ENCODE measurements around the gene CDC42.
"Not testable (repeated sequence)": the region's sequence is repeated elsewhere in the genome, so short reads cannot be mapped to it uniquely, and the experiment has no call there.

The CDC42 gene

DNA sequence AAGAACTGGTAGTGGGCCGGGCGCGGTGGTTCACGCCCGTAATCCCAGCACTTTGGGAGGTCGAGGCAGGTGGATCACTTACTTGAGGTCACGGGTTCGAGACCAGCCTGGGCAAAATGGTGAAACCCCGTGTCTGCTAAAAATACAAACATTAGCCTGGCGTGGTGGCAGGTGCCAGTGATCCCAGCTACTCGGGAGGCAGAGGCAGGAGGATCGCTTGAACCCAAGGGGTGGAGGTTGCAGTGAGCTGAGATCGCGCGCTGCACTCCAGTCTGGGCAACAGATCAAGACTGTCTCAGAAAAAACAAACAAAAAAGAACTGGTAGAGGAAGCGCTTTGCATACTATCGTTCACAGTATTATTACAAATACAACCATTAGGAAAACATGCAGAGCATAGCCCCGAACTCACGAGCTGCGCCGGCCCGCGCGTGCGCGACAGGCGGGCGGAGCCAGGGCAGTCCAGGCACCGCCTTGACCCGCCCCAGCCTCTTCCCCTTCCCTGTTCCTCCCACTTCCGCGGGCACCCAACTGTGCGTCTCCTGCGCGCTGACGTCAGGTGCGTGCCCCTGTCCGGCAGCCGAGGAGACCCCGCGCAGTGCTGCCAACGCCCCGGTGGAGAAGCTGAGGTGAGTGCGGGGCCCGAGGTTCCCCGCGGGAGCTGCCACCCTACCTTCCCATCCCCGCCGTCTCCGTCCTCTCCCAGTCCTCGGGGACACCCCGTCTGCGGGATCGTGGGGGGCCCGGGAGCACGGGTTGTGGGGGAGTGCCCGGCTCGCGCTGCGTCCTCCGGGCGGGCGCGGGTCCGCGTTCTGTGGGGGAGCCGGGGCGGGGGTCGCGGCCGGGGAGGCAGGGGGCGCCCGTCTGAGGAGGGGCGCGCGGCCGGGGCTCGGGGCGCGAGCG lies at the start of gene CDC42:
TSS of gene CDC42 (plus strand) at position 595 of the 902 bp plus-strand sequence. CDS start 25,770 bp downstream, outside the sequence.
- peak; percentile 97 for DNase-seq

DNA sequence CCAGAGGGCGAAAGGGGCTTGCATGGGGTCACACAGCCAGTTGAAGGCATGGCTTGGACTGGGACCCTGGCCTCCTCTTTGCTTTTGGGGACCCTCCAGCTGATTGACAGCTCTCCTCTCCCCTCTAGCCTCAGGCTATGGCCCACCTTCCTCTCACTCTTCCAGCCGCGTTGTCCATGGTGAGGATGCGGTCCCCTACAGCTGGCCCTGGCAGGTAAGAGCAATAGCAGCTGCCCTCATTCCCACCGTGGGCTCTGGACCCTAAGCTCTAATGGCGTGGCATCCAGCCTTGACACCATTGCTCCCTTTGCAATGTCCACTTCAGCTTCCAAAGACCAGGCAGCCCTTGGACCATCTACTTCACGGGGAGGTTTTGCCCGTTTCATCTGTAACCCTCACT lies 49.6 kb upstream of the CDC42 start:
- not testable (repeated sequence) for DNase-seq

DNA sequence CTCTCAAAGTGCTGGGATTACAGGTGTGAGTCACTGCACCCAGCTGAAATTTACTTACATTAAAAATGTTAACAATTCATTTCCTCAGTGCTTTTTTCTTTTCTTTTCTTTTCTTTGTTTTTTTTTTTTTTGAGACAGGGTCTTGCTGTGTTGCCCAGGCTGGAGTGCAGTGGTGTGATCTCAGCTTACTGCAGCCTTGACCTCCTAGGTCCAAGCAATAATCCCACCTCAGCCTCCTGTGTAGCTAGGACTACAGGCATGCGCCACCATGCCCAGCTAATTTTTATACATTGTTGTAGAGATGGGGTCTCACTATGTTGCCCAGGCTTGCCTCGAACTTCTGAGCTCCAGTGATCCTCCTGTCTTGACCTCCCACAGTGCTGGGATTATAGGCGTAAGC lies 48.5 kb upstream of the CDC42 start:
- not testable (repeated sequence) for DNase-seq

DNA sequence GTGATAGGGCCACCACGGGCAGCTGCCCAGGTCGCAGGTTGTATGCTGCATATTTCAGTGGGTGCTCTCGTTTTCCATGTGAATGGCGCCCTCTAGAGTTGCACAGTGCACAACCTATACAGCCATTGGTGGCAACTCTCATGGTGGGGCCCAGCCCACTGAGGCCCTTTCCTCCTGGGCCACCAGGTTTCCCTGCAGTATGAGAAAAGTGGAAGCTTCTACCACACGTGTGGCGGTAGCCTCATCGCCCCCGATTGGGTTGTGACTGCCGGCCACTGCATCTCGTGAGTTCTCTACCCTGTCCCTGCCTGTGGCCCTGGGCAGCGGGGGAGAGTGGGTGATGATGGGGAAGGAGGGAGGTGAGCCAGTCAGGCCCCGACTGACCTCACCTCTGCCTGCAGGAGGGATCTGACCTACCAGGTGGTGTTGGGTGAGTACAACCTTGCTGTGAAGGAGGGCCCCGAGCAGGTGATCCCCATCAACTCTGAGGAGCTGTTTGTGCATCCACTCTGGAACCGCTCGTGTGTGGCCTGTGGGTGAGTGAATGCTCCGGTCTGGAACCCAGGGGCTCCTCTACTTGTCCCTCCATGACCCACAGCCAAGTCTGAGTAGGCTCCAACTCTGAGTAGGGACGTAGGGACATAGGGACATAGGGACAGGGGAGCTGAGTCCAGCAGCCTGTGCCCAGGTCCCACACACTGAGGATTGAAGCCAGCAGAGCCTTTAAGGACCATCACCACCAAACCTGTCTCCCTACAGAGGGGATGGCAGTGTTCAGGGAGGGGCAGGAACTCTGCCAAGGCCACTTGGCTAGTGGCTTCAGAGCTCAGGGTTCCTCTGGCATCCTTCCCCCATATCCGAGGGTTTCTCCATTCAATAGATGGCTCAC lies 47.0 kb upstream of the CDC42 start:
- DNase-seq, result not testable (repeated sequence)

DNA sequence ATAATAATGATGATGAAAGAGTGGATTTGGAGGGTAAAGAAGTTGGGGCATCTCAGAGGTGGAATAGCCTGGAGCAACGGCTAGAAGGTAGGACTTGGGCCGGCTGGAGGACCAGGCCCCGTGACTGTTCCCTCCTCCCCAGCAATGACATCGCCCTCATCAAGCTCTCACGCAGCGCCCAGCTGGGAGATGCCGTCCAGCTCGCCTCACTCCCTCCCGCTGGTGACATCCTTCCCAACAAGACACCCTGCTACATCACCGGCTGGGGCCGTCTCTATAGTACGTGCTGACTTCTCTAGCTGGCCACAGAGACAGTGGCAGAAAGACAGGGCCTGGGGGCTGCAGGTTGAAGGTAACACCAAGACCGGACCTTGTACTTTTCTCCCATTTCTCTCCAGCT lies 45.8 kb upstream of the CDC42 start:
- not testable (repeated sequence) for DNase-seq

DNA sequence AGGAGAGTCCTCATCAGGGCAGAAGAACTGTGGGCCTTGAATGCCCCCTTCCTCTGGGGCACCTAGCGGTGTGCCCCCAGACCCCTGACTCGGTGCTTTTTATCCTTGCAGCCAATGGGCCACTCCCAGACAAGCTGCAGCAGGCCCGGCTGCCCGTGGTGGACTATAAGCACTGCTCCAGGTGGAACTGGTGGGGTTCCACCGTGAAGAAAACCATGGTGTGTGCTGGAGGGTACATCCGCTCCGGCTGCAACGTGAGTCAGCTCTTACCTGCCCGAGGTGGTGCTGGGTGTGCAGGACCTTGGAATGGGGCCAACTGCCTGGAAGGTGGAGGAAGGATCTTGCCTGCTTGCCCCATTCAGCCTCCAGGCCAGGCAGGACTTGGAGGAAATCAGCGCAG lies 45.2 kb upstream of the CDC42 start:
- not testable (repeated sequence) for DNase-seq

DNA sequence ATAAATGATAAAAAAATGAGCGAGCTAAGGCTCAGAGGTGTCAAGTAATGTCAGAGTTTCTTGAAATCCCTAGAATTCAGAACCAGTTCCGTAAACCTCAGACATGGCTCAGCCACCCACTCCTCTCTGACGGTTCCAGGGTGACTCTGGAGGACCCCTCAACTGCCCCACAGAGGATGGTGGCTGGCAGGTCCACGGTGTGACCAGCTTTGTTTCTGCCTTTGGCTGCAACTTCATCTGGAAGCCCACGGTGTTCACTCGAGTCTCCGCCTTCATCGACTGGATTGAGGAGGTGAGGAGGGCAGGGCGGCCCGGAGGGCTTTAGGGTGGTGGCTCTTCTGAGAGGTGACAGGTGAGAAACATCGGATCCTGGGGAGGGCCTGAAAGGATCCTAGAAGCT lies 42.9 kb upstream of the CDC42 start:
- DNase-seq, result not testable (repeated sequence)

DNA sequence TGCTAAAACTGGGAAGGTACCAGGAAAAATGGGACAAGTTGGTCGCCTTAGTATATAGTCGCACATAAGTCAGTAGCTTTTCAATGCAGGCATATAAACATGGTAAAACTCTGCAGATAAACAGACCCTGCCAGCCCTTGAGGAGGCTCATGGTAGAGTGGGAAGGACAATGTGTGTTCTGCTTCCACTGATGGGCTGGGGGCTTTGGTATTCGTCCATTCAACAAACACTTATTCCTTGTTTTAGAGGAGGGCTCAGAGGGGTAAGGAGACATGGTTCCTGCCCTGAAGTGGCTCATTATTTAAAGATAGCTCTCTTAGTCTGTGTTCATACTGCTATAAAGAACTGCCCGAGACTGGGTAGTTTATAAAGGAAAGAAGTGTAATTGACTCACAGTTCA lies 39.8 kb upstream of the CDC42 start:
- not testable (repeated sequence) for DNase-seq

DNA sequence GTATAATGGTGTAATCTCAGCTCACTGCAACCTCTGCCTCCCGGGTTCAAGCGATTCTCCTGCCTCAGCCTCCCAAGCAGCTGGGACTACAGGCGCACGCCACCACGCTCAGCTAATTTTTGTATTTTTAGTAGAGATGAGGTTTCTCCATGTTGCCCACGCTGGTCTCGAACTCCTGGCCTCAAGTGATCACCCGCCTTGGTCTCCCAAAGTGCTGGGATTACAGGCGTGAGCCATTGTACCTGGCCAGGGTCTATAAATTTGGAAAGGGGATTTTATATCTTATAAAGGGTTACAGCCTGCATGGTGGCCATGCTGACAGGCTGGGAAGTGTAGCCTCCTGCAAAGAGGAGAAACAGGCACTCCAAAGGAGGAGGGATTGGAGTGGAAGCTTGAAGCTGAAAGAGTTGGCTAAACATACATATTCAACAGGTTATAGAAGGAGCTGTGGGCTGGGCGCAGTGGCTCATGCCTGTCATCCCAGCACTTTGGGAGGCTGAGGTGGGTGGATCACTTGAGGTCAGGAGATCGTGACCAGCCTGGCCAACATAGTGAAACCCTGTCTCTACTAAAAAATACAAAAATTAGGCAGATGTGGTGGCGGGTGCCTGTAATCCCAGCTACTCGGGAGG lies 37.8 kb upstream of the CDC42 start:
- not testable (repeated sequence) for DNase-seq

DNA sequence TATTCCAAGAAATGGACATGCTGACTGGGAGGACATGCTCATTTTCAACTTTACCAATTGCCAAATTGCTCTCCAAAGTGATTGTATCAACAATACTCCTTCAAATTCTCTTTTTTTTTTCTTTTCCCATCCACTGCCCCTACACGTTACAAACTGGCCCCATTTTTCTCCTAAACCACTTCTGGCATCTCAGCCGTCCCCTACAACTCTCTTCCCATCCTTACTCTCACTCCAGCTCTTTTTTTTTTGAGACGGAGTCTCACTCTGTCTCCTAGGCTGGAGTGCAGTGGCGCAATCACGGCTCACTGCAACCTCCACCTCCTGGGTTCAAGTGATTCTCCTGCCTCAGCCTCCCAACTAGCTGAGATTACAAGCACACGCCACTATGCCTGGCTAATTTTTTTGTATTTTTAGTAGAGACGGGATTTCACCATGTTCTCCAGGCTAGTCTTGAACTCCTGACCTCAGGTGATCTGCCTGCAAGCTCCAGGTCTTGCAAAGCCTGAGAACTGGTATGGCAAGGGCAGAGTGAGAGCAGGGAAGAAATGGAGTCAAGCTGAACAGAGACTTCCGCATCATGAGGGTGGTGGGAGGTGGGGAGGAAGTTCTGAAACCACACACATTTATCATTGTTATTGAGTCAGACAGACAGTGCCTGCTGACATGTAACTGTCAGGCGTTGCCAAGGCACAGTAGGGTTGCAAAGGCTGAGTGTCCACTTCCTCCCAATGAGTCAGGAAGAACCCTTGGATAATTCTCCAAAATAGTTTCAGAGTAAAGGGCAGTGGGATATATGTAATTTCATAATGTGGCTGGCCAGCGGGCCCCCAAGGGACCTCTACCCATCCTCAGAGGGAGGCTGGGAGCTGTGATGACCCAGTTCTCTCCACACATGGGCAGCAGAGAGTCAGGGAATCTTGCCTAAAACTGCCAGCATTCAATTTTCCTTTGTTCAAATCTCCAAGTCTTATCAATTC lies 33.6 kb upstream of the CDC42 start:
- DNase-seq, result peak; percentile 46

DNA sequence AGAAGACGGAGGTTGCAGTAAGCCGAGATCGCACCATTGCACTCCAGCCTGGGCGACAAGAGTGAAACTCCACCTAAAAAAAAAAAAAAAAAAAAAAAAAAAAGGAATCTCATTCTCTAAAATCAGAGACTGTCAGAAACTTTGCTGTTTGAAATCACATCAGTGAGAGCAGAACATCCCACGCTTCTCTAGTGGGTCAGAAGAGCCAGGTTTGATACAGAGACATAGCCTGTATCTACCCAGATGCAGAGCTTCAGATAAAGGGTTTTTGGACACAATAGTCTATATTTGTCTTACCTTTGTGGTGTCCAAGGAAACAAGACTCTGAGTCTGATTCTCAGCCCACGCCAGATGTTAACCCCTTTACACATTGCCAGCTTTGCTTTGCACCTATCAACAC lies 31.4 kb upstream of the CDC42 start:
- no peak for DNase-seq

DNA sequence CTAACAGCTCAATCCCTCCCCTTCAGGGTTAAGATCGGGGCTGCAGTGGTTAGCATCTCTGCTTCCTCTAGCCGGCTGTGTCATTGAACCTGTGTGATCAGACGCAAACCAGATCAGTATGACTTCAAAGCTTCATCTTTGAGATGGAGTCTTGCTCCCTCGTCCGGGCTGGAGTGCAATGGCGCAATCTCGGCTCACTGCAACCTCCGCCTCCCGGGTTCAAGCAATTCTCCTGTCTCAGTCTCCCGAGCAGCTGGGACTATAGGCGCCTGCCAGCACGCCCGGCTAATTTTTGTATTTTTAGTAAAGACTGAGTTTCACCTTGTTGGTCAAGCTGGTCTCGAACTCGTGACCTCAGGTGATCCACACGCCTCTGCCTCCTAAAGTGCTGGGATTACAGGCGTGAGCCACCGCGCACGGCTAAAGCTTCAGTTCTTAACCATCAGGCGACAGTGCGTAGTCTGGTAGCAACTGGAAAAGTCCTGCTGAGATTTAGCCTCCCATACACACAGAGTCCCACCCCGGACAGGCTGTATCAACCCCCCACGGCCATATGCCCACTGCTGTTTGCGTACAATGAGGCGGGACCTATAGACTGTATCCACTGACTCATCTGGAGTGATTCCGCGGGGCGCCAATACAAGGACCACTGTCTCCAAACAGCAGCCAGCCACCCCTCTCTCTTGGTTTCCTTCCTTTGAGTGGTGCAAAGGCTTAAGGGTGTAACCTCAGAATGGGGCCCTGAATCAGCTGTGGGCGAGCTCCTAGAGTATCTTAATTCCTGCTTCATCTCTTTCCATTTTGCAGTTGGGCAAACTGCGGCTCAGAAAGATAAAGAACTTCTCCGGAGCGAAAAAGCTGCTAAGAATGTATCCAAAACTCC lies 27.8 kb upstream of the CDC42 start:
- peak; percentile 50 for DNase-seq

DNA sequence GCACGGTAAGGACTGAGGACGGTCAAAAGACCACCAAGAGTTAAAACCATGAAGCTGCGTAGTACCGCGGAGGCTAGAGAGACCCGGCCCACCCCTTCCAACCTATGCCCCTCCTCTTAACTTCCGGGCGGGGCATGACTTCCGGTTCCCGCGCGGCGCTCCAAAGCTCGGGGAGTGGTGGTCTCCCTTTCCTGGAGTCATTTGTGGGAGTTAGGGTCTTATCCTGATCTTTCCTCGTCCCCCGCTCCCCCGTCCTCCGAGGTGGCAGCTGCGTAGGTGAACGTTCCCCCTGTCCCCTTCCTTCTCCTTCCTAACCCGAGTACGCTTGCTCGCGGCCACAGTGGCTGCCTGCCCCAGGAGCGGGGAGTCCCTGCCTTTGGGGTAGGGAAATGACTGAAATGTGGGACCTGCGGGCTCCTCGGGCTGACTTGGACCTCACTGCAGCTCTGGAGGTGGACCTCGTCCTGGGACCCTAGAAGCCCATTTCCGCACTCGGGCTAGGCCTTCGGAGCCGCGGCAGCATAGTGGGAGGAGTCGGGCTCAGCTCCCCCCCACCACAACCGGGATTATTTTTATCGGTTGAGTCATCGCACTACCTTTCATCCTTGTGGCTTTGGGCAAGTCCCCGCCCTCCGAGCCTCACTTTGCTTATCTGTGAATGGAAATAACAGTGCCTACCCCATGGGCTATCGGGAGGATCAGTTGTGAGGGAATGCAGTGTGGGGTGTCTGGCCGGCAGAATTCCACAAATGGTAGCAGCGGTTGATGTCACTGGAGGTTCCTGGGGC lies 26.9 kb upstream of the CDC42 start:
- peak; percentile 79 for DNase-seq

DNA sequence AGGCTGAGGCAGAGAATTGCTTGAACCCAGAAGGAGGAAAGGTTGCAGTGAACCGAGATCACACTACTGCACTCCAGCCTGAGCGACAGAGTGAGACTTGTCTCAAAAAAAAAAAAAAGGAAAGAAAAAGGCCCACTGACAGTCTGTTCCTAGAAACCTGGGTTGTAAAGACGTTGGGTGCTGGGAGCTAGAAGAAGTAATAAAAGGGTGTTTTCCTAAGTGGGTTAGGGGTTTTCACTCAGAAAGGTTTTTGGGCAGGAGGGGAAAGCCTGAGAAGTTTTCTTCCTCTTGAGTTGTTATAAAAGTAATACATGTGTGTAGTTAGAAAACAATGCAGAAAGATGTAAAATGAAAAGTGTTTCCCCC lies 25.6 kb upstream of the CDC42 start:
- DNase-seq, result no peak

DNA sequence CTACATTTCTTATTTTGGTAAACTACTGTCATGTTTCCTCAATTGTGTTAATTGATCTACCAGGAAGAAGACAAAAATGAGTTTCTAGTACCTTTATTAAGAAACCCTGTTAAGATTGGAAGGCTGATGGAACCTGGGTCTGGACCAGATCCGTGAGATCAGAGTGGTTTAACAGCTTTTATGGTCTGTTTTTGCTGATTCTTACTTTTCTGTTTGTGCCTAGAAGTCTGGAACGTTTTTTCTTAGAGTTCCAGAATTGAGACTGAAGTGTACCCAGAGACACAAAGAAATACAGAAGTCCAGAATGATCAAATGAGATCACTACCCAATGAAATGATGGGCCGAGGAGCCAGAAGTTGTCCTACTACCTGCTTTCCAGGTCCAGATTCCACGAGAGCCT lies 22.5 kb upstream of the CDC42 start:
- no peak for DNase-seq

DNA sequence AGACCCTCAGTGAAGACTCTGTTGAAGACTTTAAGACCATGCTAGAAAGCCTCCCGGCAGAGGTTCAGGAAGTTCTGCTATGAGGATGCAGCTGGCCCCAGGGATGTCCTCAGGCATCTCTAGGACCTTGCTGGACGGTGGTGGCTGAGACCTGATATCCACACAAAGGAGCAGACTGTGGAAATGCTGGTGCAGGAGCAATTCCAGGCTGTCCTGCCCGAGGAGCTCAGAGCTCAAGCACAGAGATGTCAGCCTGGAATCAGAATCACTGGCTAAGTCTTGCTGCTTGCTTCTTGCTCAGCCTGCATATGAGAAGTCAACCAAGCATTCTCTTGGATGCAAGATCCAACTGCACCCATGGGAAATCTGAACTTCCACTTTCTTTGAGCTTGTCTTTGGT lies 22.0 kb upstream of the CDC42 start:
- DNase-seq, result no peak

DNA sequence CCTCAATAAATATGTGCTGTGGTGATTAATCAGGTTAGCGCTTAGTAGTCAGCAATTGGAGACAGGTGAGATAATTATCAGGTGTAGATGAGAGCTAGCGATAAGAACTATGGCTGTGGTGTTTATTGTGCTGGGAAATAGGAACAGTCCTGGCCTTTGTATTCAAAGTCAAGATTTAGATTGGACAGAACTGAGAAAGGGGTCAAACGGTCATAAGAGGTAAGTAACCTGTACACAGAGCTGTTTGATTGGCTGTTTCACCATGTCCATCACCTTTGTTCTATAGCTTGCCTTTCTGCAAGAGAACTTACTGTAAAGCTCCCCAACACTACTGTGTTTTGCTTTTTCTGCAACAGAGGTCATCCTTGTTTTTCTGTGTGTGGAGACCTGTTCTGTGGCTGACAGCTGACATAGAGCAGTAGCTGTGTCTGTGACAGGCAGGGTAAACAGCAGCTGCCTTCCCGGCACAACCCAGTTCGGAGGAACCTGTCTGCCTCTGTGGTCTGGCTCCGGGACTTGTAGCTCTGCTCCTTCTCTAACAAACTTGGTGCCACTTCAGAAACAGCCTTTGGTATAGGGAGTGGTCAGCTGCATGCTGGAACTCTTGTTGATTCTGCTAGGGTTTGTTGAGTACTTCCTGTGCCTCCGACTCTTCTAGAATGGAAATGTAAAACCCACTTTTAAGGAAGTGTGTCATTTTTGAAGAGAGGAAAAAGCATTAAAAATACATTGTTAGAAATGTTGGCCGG lies 21.1 kb upstream of the CDC42 start:
- no peak for DNase-seq

DNA sequence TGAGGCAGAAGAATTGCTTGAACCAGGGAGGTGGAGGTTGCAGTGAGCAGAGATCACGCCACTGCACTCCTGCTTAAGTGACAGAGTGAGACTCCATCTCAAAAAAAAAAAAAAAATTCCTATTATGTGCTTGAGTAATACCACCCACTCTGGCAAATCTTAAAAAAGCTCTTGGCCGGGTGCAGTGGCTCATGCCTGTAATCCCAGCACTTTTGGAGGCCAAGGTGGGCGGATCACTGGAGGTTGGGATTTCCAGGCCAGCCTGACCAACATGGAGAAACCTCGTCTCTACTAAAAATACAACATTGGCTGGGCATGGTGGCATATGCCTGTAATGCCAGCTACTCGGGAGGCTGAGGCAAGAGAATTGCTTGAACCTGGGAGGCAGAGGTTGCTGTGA lies 17.7 kb upstream of the CDC42 start:
- not testable (repeated sequence) for DNase-seq

DNA sequence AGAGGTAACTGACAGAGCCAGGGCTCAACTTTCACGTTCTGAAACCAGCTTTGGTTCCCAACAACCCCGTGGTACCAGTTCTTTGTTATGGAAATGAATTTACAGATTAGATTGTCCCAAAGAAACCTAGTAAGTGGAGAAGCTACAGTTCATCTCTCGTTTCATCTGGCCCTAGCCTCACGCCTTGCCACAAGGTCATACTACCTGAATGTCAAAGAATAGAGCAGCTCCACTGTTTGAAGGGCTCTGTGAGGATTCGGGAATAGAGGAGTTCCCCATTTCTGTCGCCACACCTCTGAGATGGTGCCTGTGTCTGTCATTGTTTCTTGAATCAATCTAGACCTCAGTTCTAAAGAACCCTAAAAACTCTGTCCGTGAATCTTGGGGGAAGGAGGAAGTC lies 15.0 kb upstream of the CDC42 start:
- no peak for DNase-seq
